GM23338 (cell line): ENCODE data around the gene RIOK3. TPM values are rescaled to one million over a fixed set of nuclear protein-coding genes. Genes with fewer than 3 reads are reported as not detected.

ENCODE experiments used
- ATAC-seq: fragments of 200-7000 bp; cut with Tn5 transposase; 3 replicates; pipeline ENCODE4 v1.9.1; 2020
- DNase-seq: peaks from one replicate; pipeline ENCODE4 v3.0.0-alpha.2; 2015; ENCODE audit warnings: low spot score
- H2AFZ ChIP-seq: fragments of 200-600 bp; sonication (generic); 2 replicates; pipeline ENCODE4 v1.8.0; 2016; ENCODE audit warnings: antibody characterized with exemption, mild to moderate bottlenecking, moderate library complexity
- H3F3A ChIP-seq: fragments of 200-600 bp; sonication (generic); replicated peaks from 2 replicates; pipeline ENCODE4 v1.8.0; 2017; ENCODE audit warnings: antibody characterized with exemption, mixed run types, low read depth
- H3K27ac ChIP-seq: fragments of 200-600 bp; sonication (generic); 2 replicates; pipeline ENCODE4 v1.6.1; 2016; ENCODE audit warnings: low read depth
- H3K27me3 ChIP-seq: fragments of 200-600 bp; sonication (generic); 2 replicates; pipeline ENCODE4 v1.8.0; 2016; ENCODE audit warnings: mild to moderate bottlenecking, mixed run types, moderate library complexity; ENCODE audit not compliant: insufficient read depth
- H3K36me3 ChIP-seq: fragments of 200-600 bp; sonication (generic); 2 replicates; pipeline ENCODE4 v1.8.0; 2016; ENCODE audit warnings: mild to moderate bottlenecking; ENCODE audit not compliant: insufficient read depth
- H3K4me1 ChIP-seq: fragments of 200-600 bp; sonication (generic); 2 replicates; pipeline ENCODE4 v1.8.0; 2016; ENCODE audit warnings: mild to moderate bottlenecking, moderate library complexity; ENCODE audit not compliant: insufficient read depth
- H3K4me2 ChIP-seq: fragments of 200-600 bp; sonication (generic); 2 replicates; pipeline ENCODE4 v1.7.1; 2017; ENCODE audit warnings: mixed run types
- H3K4me3 ChIP-seq: fragments of 200-600 bp; sonication (generic); 2 replicates; pipeline ENCODE4 v1.6.1; 2016; ENCODE audit warnings: mixed run types
- H3K79me2 ChIP-seq: fragments of 200-600 bp; sonication (generic); replicated peaks from 2 replicates; pipeline ENCODE4 v1.8.0; 2017; ENCODE audit warnings: mild to moderate bottlenecking; ENCODE audit not compliant: insufficient read depth
- H3K9me2 ChIP-seq: fragments of 200-600 bp; sonication (generic); 2 replicates; pipeline ENCODE4 v1.8.0; 2017; ENCODE audit not compliant: insufficient read depth
- H4K20me1 ChIP-seq: fragments of 200-600 bp; sonication (generic); replicated peaks from 2 replicates; pipeline ENCODE4 v1.8.0; 2017; ENCODE audit warnings: mild to moderate bottlenecking; ENCODE audit not compliant: insufficient read depth
- H3K27ac Mint-ChIP-seq: 2 replicates; pipeline ENCODE4 v1.8.0; 2020; ENCODE audit warnings: inconsistent platforms, mild to moderate bottlenecking, moderate library complexity, mixed read lengths
- H3K27me3 Mint-ChIP-seq: 3 replicates; pipeline ENCODE4 v1.8.0; 2022; ENCODE audit warnings: low read depth, mild to moderate bottlenecking, moderate library complexity, mixed read lengths, inconsistent platforms; ENCODE audit not compliant: insufficient read depth, poor library complexity
- H3K36me3 Mint-ChIP-seq: 3 replicates; pipeline ENCODE4 v1.8.0; 2021; ENCODE audit warnings: low read depth, mild to moderate bottlenecking, inconsistent platforms, moderate library complexity, mixed read lengths
- H3K4me1 Mint-ChIP-seq: 3 replicates; pipeline ENCODE4 v1.8.0; 2020; ENCODE audit warnings: mild to moderate bottlenecking, inconsistent platforms, mixed read lengths
- H3K4me3 Mint-ChIP-seq: 3 replicates; pipeline ENCODE4 v1.8.0; 2021; ENCODE audit warnings: moderate library complexity, mild to moderate bottlenecking, inconsistent platforms, mixed read lengths
- H3K9me3 Mint-ChIP-seq: 3 replicates; pipeline ENCODE4 v1.8.0; 2020; ENCODE audit warnings: moderate library complexity, mild to moderate bottlenecking, inconsistent platforms, mixed read lengths
- CTCF ChIP-seq, 2 experiments: fragments of 200-600 bp in 1 of 2; sonication (generic) in 1 of 2; conservative IDR thresholded peaks; 2 replicates each; pipeline versions ENCODE4 v1.5.1 to v1.6.1; 2016 to 2017; ENCODE audit warnings: antibody characterized with exemption in 2 of 2, low read depth in 2 of 2, mild to moderate bottlenecking in 2 of 2, moderate library complexity in 1 of 2
- ETS1 ChIP-seq: IDR thresholded peaks from 2 replicates; pipeline ENCODE4 v1.6.1; 2016; ENCODE audit warnings: antibody characterized with exemption
- EZH2 ChIP-seq: fragments of 200-600 bp; sonication (generic); IDR thresholded peaks from one replicate; pipeline ENCODE4 v1.8.0; 2017; ENCODE audit warnings: antibody characterized with exemption, mild to moderate bottlenecking, low read depth; ENCODE audit not compliant: unreplicated experiment
- EZH2phosphoT487 ChIP-seq: fragments of 200-600 bp; sonication (generic); IDR thresholded peaks from one replicate; pipeline ENCODE4 v1.8.1; 2018; ENCODE audit warnings: antibody characterized with exemption; ENCODE audit not compliant: unreplicated experiment
- JUNB ChIP-seq: IDR thresholded peaks from one replicate; pipeline ENCODE4 v1.6.1; 2016; ENCODE audit warnings: antibody characterized with exemption; ENCODE audit not compliant: unreplicated experiment
- NANOG ChIP-seq: IDR thresholded peaks from 2 replicates; pipeline ENCODE4 v1.6.1; 2016; ENCODE audit warnings: antibody characterized with exemption, borderline replicate concordance
- POLR2AphosphoS5 ChIP-seq: IDR thresholded peaks from 2 replicates; pipeline ENCODE4 v1.6.1; 2016; ENCODE audit warnings: antibody characterized with exemption, low read depth
- STAT1 ChIP-seq: IDR thresholded peaks from one replicate; pipeline ENCODE4 v1.6.1; 2016; ENCODE audit warnings: antibody characterized with exemption; ENCODE audit not compliant: unreplicated experiment
- ZNF331 ChIP-seq: fragments of 250-450 bp; sonication (Bioruptor Pico); IDR thresholded peaks from 2 replicates; pipeline ENCODE4 v1.5.0; 2020; ENCODE audit warnings: low read depth, mild to moderate bottlenecking, moderate library complexity
- ZNF462 ChIP-seq: fragments of 250-450 bp; sonication (Bioruptor Pico); IDR thresholded peaks from 2 replicates; pipeline ENCODE4 v1.5.0; 2020; ENCODE audit warnings: mild to moderate bottlenecking, moderate library complexity
- polyA plus RNA-seq: library from polyadenylated mRNA; unstranded; fragments of >200 nt; fragmentation: Nextera tagmentation; extraction: Ambion mirVana; gene quantifications from 2 replicates; pipeline ENCODE4 v1.2.1, GENCODE V29; 2016
- total RNA-seq: library from RNA; depleted of rRNA; stranded (reverse); fragments of >200 nt; shearing (Covaris generic); gene quantifications from 2 replicates; pipeline ENCODE4 v1.2.3, GENCODE V29; 2014

Gene RIOK3
- total and polyA plus RNA-seq, 2 experiments from 2014 or later = 20.8 to 22.1 TPM

GRCh38 chr18:23499291-23499781 lies 46.2 kb downstream of the RIOK3 start:
- Histone ChIP-seq H3K4me1 (peaks cover 10% of the 10 kb centered on the region), H3K4me3 (no peak overlapping the region), H3K27me3 (peaks cover 20% of the 10 kb centered on the region), H3K27ac (no peak overlapping the region), H3K9me2 (no peaks in the 10 kb centered on the region), H3F3A (0 out of 2 replicates have a peak, but pooled peaks cover 5% of the 10 kb centered on the region), H2AFZ (peak overlapping the region; percentile 69; the same call in 1 of the 2 replicates), H3K36me3 (no peaks in the 10 kb centered on the region), H3K4me2 (no peak overlapping the region), H3K79me2 (peaks cover 6% of the 10 kb centered on the region), H4K20me1 (peaks cover 2% of the 10 kb centered on the region; the same call in 1 of the 2 replicates)
- no peaks in the 10 kb centered on the region for H3K9me3 Mint-ChIP-seq
- no peak for DNase-seq
- peaks cover 11% of the 10 kb centered on the region for H3K27me3 Mint-ChIP-seq
- no peak overlapping the region for H3K27ac Mint-ChIP-seq
- TF ChIP-seq EZH2phosphoT487 (no peak), POLR2AphosphoS5 (no peak), NANOG (no peak), JUNB (no peak), ZNF331 (CRISPR knock-in tag) (no peak), ETS1 (no peak), CTCF (conservative IDR thresholded peaks at IDR 0.05; ENCODE audit: low read depth in 2 of 2) (no peak), STAT1 (no peak), EZH2 (no peak), ZNF462 (no peak)
- H3K36me3 Mint-ChIP-seq = no peaks in the 10 kb centered on the region; the same call in 2 of the 3 replicates
- H3K4me1 Mint-ChIP-seq = peaks cover 9% of the 10 kb centered on the region
- no peak for ATAC-seq
- H3K4me3 Mint-ChIP-seq = no peak overlapping the region
